ENCODE results near the gene PIGQ. TPM values are rescaled to one million over a fixed set of nuclear protein-coding genes. Genes with fewer than 3 reads are reported as not detected.

PIGQ gene
- polyA plus RNA-seq, 1 of the 3 experiments (the other 2 are of a cell fraction): 38.7 TPM

- Histone ChIP-seq H3K4me2 (no peak overlapping the region), H3K4me3 (ENCODE audit: low read depth in 2 of 2, low read length in 1 of 2) (no peak overlapping the region), H3K9me2 (no peaks in the 10 kb centered on the region), H3K36me3 (replicated peaks in 1 of 2; ENCODE audit: control insufficient read depth in 1 of 2, insufficient read depth in 2 of 2, low read length in 1 of 2) (peaks cover 0 to 9% of the 10 kb centered on the region in 2 experiments), H3K9me3 (no peaks in the 10 kb centered on the region), H3F3A (replicated peaks; ENCODE audit: insufficient read depth) (no peaks in the 10 kb centered on the region), H3K27me3 (ENCODE audit: insufficient read depth) (no peaks in the 10 kb centered on the region), H3K27ac (ENCODE audit: low read depth in 2 of 2, low read length in 1 of 2) (no peak overlapping the region), H4K20me1 (ENCODE audit: insufficient read depth) (peaks cover 6% of the 10 kb centered on the region; the same call in 1 of the 2 replicates), H3K4me1 (ENCODE audit: control insufficient read depth in 1 of 2, insufficient read depth in 2 of 2, low read depth in 1 of 2, low read length in 1 of 2) (no peaks in the 10 kb centered on the region; a peak in 1 of 4 replicates), H3K79me2 (ENCODE audit: insufficient read depth) (peaks cover 30% of the 10 kb centered on the region), H2AFZ (ENCODE audit: low read depth) (no peak overlapping the region), H3K9ac (no peak overlapping the region)
- POLR2A ChIA-PET: no interaction called here
- CTCF ChIA-PET: no interaction called here
- no peak for DNase-seq
- WGBS (ENCODE audit: low lambda C conversion rate): 94% methylated on average over 8 of the region's 10 CpGs
- no peak for TF ChIP-seq ELF1 (IDR thresholded peaks at IDR 0.05)
- no peak for TF ChIP-seq SMC3 (IDR thresholded peaks at IDR 0.05; ENCODE audit: low read depth, low read length)
- no peak for TF ChIP-seq EP300 (IDR thresholded peaks at IDR 0.05; ENCODE audit: borderline replicate concordance in 1 of 2, low read depth in 1 of 2, low read length in 1 of 2)
- TF ChIP-seq CHD2 (IDR thresholded peaks at IDR 0.05; ENCODE audit: low read length, partially characterized antibody): no peak
- TF ChIP-seq RXRA (IDR thresholded peaks at IDR 0.05; ENCODE audit: borderline replicate concordance, low read depth): no peak
- TF ChIP-seq, protein P1, sequence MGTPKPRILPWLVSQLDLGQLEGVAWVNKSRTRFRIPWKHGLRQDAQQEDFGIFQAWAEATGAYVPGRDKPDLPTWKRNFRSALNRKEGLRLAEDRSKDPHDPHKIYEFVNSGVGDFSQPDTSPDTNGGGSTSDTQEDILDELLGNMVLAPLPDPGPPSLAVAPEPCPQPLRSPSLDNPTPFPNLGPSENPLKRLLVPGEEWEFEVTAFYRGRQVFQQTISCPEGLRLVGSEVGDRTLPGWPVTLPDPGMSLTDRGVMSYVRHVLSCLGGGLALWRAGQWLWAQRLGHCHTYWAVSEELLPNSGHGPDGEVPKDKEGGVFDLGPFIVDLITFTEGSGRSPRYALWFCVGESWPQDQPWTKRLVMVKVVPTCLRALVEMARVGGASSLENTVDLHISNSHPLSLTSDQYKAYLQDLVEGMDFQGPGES (IDR thresholded peaks at IDR 0.05; ENCODE audit: low read depth, low read length): no peak
- TF ChIP-seq RAD21 (IDR thresholded peaks at IDR 0.05; ENCODE audit: low read length): no peak
- TF ChIP-seq MXI1 (IDR thresholded peaks at IDR 0.05; ENCODE audit: low read depth, low read length): no peak
- TF ChIP-seq FOXJ3 (CRISPR knock-in tag; IDR thresholded peaks at IDR 0.05): no peak
- TF ChIP-seq POLR2AphosphoS5 (IDR thresholded peaks at IDR 0.05; ENCODE audit: low read depth, low read length): no peak
- TF ChIP-seq, protein P2, sequence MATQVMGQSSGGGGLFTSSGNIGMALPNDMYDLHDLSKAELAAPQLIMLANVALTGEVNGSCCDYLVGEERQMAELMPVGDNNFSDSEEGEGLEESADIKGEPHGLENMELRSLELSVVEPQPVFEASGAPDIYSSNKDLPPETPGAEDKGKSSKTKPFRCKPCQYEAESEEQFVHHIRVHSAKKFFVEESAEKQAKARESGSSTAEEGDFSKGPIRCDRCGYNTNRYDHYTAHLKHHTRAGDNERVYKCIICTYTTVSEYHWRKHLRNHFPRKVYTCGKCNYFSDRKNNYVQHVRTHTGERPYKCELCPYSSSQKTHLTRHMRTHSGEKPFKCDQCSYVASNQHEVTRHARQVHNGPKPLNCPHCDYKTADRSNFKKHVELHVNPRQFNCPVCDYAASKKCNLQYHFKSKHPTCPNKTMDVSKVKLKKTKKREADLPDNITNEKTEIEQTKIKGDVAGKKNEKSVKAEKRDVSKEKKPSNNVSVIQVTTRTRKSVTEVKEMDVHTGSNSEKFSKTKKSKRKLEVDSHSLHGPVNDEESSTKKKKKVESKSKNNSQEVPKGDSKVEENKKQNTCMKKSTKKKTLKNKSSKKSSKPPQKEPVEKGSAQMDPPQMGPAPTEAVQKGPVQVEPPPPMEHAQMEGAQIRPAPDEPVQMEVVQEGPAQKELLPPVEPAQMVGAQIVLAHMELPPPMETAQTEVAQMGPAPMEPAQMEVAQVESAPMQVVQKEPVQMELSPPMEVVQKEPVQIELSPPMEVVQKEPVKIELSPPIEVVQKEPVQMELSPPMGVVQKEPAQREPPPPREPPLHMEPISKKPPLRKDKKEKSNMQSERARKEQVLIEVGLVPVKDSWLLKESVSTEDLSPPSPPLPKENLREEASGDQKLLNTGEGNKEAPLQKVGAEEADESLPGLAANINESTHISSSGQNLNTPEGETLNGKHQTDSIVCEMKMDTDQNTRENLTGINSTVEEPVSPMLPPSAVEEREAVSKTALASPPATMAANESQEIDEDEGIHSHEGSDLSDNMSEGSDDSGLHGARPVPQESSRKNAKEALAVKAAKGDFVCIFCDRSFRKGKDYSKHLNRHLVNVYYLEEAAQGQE (IDR thresholded peaks at IDR 0.05; ENCODE audit: low read depth, low read length): no peak
Observed at GRCh38 chr16:608019-608418, 38.3 kb downstream of the PIGQ start.

GRCh38 chr16:609316-609715 is 39.5 kb downstream of the PIGQ start:
- no peaks in the 10 kb centered on the region for H3K9me2 ChIP-seq
- no peak overlapping the region for H3K9ac ChIP-seq
- H3K4me1 ChIP-seq (ENCODE audit: control insufficient read depth in 1 of 2, insufficient read depth in 2 of 2, low read depth in 1 of 2, low read length in 1 of 2): no peaks in the 10 kb centered on the region; a peak in 1 of 4 replicates
- 94% methylated on average over 13 of the region's 13 CpGs for WGBS (ENCODE audit: low lambda C conversion rate)
- peaks cover 0 to 7% of the 10 kb centered on the region in 2 experiments for H3K36me3 ChIP-seq (replicated peaks in 1 of 2; ENCODE audit: control insufficient read depth in 1 of 2, insufficient read depth in 2 of 2, low read length in 1 of 2)
- no peak overlapping the region for H3K4me2 ChIP-seq
- H3K9me3 ChIP-seq: no peaks in the 10 kb centered on the region
- no peak overlapping the region for H2AFZ ChIP-seq (ENCODE audit: low read depth)
- TF ChIP-seq GATA2 (CRISPR knock-in tag; IDR thresholded peaks at IDR 0.05) (no peak), EP300 (IDR thresholded peaks at IDR 0.05; ENCODE audit: borderline replicate concordance in 1 of 2, low read depth in 1 of 2, low read length in 1 of 2) (no peak), ZBTB33 (IDR thresholded peaks at IDR 0.05; ENCODE audit: borderline replicate concordance, low read depth) (no peak), SIN3A (IDR thresholded peaks at IDR 0.05; ENCODE audit: borderline replicate concordance, low read depth, low read length) (no peak), TAF1 (IDR thresholded peaks at IDR 0.05; ENCODE audit: borderline replicate concordance, low read depth, low read length) (no peak), FOSL2 (IDR thresholded peaks at IDR 0.05; ENCODE audit: borderline replicate concordance, low read depth) (no peak), RXRA (IDR thresholded peaks at IDR 0.05; ENCODE audit: borderline replicate concordance, low read depth) (no peak), FOXJ3 (CRISPR knock-in tag; IDR thresholded peaks at IDR 0.05) (no peak)
- no peaks in the 10 kb centered on the region for H3K27me3 ChIP-seq (ENCODE audit: insufficient read depth)
- no peak overlapping the region for H3K27ac ChIP-seq (ENCODE audit: low read depth in 2 of 2, low read length in 1 of 2)
- peaks cover 6% of the 10 kb centered on the region; the same call in 1 of the 2 replicates for H4K20me1 ChIP-seq (ENCODE audit: insufficient read depth)
- DNase-seq: no peak
- peaks cover 18% of the 10 kb centered on the region for H3K79me2 ChIP-seq (ENCODE audit: insufficient read depth)
- H3F3A ChIP-seq (replicated peaks; ENCODE audit: insufficient read depth): no peaks in the 10 kb centered on the region
- no peak overlapping the region for H3K4me3 ChIP-seq (ENCODE audit: low read depth in 2 of 2, low read length in 1 of 2)
- POLR2A ChIA-PET: no interaction called here
- CTCF ChIA-PET: interaction anchor here (0.8 to 2.7 kb wide), 4 partner anchors 8 to 50 kb away, joined by 3 to 11 read pairs (median 3); no protein-coding TSS in a partner anchor
